ENCODE data around the gene FBXO36. TPM values are rescaled to one million over a fixed set of nuclear protein-coding genes. Genes with fewer than 3 reads are reported as not detected.

The FBXO36 gene
- total and polyA plus RNA-seq, 10 of the 15 experiments (the other 5 are each of a cell fraction or from before 2014, with no cell fraction given) = 0.79 to 2.7 (median 1.3) TPM

- CTCF ChIA-PET = interaction anchor here (1.4 kb wide), 1 partner anchor 64 kb away, joined by 3 read pairs; no protein-coding TSS in a partner anchor
- Histone ChIP-seq H4K20me1 (ENCODE audit: control insufficient read depth, insufficient read depth) (no peaks in the 10 kb centered on the region), H2AFZ (ENCODE audit: control insufficient read depth, low read depth, low read length) (no peak overlapping the region), H3K79me2 (ENCODE audit: control insufficient read depth, insufficient read depth, low read length) (no peaks in the 10 kb centered on the region), H3K9me3 (replicated peaks; ENCODE audit: control insufficient read depth, insufficient read depth, low read length) (no peaks in the 10 kb centered on the region), H3K4me2 (ENCODE audit: control insufficient read depth, insufficient read depth) (no peak overlapping the region), H3K4me1 (ENCODE audit: control insufficient read depth, insufficient read depth, low read length) (peaks cover 3% of the 10 kb centered on the region; the same call in 1 of the 2 replicates), H3K9ac (ENCODE audit: control insufficient read depth, insufficient read depth, low read length) (no peak overlapping the region), H3K27ac (ENCODE audit: control insufficient read depth, insufficient read depth) (no peak overlapping the region), H3K36me3 (ENCODE audit: control insufficient read depth in 2 of 2, insufficient read depth in 2 of 2, low read length in 1 of 2) (no peaks in the 10 kb centered on the region), H3K4me3 (no peak overlapping the region), H3K27me3 (replicated peaks in 1 of 2; ENCODE audit: control insufficient read depth in 2 of 2, insufficient read depth in 2 of 2, low read length in 1 of 2) (no peaks in the 10 kb centered on the region)
- POLR2A ChIA-PET = no interaction called here
- BruUV-seq (replicated peaks) = no TSS peak
- DNase-seq (ENCODE audit: low read depth, low spot score) = no peak
- 69% methylated on average over 5 of the region's 5 CpGs for WGBS (ENCODE audit: insufficient coverage, insufficient replicate concordance, low lambda C conversion rate, missing lambda C conversion rate)
- FAIRE-seq = no peak
- SMC1A ChIA-PET (ENCODE audit: uncharacterized antibody, unreplicated experiment) = no interaction called here
- intact Hi-C loops (cut with micrococcal nuclease; ENCODE audit: unreplicated experiment) = no loop called here
- RAD21 ChIA-PET (ENCODE audit: unreplicated experiment) = no interaction called here
- TF ChIP-seq LARP7 (IDR thresholded peaks at IDR 0.05) (no peak), BCL3 (IDR thresholded peaks at IDR 0.05; ENCODE audit: borderline replicate concordance, insufficient read depth, low read depth, low read length, poor library complexity, severe bottlenecking) (no peak), BHLHE40 (IDR thresholded peaks at IDR 0.05; ENCODE audit: borderline replicate concordance in 1 of 2, low read depth in 2 of 2, low read length in 1 of 2) (no peak), ASH2L (IDR thresholded peaks at IDR 0.05; ENCODE audit: borderline replicate concordance, low read depth) (no peak)
- in situ Hi-C loops (cut with MboI) = no loop called here
- ATAC-seq = no peak
These were observed 21.6 kb downstream of the FBXO36 start for GRCh38 chr2:229943770-229944449.

- SMC1A ChIA-PET (ENCODE audit: uncharacterized antibody, unreplicated experiment) = no interaction called here
- no peak for FAIRE-seq
- no peak for ATAC-seq
- DNase-seq (ENCODE audit: low read depth, low spot score) = no peak
- intact Hi-C loops (cut with micrococcal nuclease; ENCODE audit: unreplicated experiment) = no loop called here
- Histone ChIP-seq H4K20me1 (ENCODE audit: control insufficient read depth, insufficient read depth) (no peaks in the 10 kb centered on the region), H3K27ac (ENCODE audit: control insufficient read depth, insufficient read depth) (no peak overlapping the region), H3K27me3 (replicated peaks in 1 of 2; ENCODE audit: control insufficient read depth in 2 of 2, insufficient read depth in 2 of 2, low read length in 1 of 2) (no peaks in the 10 kb centered on the region), H2AFZ (ENCODE audit: control insufficient read depth, low read depth, low read length) (no peak overlapping the region), H3K36me3 (ENCODE audit: control insufficient read depth in 2 of 2, insufficient read depth in 2 of 2, low read length in 1 of 2) (no peaks in the 10 kb centered on the region), H3K4me1 (ENCODE audit: control insufficient read depth, insufficient read depth, low read length) (peaks cover 3% of the 10 kb centered on the region; the same call in 1 of the 2 replicates), H3K4me3 (no peak overlapping the region), H3K9me3 (replicated peaks; ENCODE audit: control insufficient read depth, insufficient read depth, low read length) (no peaks in the 10 kb centered on the region), H3K4me2 (ENCODE audit: control insufficient read depth, insufficient read depth) (no peak overlapping the region), H3K9ac (ENCODE audit: control insufficient read depth, insufficient read depth, low read length) (no peak overlapping the region), H3K79me2 (ENCODE audit: control insufficient read depth, insufficient read depth, low read length) (no peaks in the 10 kb centered on the region)
- RAD21 ChIA-PET (ENCODE audit: unreplicated experiment) = no interaction called here
- CTCF ChIA-PET = no interaction called here
- no TSS peak for BruUV-seq (replicated peaks)
- no peak for TF ChIP-seq CHD2 (IDR thresholded peaks at IDR 0.05; ENCODE audit: borderline replicate concordance, low read depth, low read length)
- TF ChIP-seq IRF3 (IDR thresholded peaks at IDR 0.05) = no peak
- no peak for TF ChIP-seq CBX3 (IDR thresholded peaks at IDR 0.05; ENCODE audit: borderline replicate concordance, low read depth)
- WGBS (ENCODE audit: insufficient coverage, insufficient replicate concordance, low lambda C conversion rate, missing lambda C conversion rate) = 76% methylated on average over 8 of the region's 8 CpGs
- POLR2A ChIA-PET = no interaction called here
- in situ Hi-C loops (cut with MboI) = no loop called here
These were observed 23.7 kb downstream of the FBXO36 start for GRCh38 chr2:229945975-229946374.

Data from GM12878 (cell line).